HG03354 (cell line): ENCODE measurements around the gene PEAR1.

Experiments used
- ATAC-seq: cut with Tn5 transposase; IDR thresholded peaks from one replicate; pipeline ENCODE4 v1.9.1; 2021; ENCODE audit warnings: mild to moderate bottlenecking; ENCODE audit not compliant: unreplicated experiment, poor library complexity, severe bottlenecking

Gene PEAR1

DNA sequence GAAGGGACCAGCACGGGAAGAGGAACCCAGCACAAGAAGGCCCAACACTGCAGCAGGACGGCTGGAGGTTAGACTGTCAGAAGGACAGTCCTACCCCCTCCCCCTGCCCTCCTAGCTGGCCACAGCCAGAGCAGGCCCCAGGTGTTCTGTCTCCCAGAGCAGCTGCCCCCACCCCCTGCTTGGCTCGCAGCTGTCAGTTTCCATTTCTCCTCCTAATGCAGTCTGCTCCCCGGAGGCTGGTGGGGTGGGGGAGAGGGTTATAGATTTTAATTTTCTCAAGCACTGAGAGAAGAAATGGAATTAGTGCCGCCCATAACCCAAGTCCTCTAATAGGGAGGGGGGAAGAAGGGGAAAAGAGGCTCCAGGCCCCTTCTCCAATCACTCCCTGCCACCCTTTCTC is 13.0 kb upstream of the PEAR1 start:
- no peak for ATAC-seq

DNA sequence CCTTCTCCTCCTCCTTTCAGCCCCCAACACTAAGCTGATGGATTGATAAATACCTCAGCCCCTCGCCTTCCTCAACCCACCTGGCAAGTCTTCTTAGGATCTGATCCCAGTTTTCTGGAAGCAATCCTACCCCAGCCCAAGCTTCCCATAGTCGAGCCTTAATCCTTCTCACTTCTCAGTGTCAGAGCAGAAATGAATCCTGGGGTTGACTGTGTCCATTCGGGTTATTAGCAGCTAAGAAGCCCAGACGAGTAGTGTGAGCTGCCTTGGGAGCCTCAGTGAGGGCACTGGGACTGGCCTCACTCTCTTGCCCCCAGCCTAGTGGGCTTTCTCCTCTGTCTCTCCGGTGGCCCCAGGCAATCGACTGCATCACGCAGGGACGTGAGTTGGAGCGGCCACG is 12.4 kb upstream of the PEAR1 start:
- no peak for ATAC-seq

DNA sequence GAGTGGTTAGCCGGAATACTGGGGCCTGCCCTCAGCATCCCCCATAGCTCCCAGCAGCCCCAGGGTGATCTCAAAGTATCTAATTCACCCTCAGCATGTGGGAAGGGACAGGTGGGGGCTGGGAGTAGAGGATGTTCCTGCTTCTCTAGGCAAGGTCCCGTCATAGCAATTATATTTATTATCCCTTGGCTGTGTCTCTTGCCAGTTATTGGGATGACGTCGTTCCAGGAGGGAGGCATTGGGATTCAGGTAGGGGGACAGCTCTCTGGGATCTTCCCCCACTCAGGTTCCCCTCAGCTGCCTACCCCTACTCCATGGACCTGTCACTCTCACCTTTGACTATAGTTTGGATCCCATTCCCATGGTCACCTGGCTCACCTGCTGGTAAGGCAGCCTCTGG is 11.9 kb upstream of the PEAR1 start:
- no peak for ATAC-seq

DNA sequence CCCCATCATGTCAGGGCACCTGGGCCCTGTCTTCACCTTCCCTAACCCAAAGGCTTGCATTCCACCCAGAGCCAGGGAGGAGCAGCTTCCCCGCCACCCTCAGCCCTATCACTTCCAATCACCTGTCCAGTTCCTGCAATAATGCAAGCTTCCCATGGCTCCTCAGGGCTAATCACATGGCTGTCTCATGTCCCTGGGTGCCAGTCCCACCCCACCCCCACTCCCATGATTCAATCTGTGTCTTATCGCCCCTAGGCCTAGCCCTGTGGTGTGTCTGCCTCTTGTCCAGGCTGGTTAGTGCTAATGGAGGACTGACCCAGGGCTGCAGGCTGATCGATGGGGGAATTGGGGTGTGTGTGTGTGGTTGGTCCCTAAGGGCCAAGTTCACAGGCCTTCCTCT is 11.0 kb upstream of the PEAR1 start:
- no peak for ATAC-seq

DNA sequence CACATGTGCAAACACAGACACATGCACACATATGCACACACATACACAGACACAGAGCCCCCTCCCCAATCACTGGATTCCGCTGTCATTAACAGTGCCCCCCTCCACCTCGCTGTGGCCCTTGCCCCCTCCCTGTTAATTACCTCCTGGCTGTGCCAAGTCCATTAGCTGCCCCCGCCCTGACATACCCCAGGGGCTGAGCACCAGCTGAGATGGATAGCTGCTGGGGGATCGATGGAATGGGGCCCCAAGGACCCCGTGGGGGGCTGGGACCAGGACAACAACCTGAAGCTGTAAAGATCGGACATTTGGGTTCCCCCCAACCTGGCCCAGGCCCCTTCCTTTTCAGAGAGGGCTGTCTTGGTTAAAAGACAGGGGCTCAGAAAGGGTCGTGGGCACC is 9.6 kb upstream of the PEAR1 start:
- ATAC-seq, result no peak

DNA sequence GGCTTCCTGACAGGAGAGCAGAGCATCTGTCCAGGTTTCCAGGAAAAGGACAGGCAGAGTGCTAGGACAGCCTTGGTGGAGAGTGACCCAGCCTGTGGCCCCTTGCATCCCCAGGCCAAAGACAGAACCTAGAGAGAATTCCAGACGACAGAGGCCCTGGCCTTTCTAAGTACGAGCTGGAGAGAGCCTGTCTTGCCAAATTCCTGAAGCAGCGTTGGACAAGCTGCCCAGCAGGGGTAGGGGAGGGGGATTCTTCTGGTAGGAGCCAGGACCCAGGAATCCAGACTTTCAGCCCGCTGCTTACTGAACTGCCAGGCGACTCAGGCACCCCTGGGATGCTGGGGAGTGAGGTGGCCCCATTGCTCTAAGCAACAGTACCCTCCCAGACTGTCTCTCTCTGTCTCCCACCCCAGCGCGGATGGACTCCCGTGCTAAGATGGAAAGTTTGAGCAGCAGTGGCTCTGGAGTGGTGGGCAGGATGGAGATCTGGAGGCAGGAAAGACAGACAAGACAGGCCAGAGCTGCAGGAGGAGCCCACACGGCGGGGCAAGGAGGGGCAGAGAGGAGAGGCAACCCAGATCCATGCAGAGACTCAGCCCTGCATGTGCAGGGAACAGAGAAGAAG is 8.8 kb upstream of the PEAR1 start:
- ATAC-seq, result no peak

DNA sequence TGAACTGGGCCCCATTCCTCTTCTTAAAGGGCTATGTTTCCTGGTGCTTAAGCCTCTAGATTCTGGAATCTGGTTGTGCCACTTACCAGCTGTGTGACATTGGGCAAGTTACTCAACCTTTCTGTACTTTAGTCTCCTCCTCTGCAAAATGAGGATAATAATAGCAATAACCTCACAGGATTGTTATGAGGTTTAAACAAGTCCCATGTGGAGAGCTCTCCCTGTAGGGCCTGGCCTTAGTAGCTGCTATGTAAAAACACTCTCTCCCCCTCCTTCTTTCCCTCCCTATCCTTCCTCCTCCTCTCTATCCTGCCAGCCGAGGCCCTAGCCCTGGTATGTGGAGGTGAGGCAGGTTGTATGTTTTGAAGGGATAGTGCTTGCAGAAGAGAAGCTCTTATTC is 8.2 kb upstream of the PEAR1 start:
- no peak for ATAC-seq

DNA sequence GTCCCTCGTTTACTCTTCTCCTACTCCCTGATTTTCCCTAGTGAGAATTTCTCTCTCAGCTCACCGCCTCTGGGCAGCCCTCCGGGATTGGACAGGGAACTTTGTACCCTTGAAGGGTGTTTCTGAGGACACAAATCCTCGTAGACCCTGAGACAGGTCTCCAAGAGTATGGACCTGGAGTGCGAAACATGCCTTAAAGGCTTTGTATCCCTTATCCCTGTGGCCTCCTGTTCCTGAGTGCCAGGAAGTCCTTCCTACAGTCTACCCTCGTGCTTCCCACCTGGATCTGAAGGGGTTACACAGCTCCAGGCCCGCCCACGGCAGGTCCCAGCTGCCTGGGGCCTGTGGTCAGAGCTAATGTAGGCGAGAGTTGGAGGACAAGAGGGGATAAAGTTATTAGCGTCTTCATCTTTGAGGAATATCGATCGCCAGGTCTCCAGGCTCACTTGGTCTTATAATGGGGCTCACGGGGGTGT is 7.6 kb upstream of the PEAR1 start:
- no peak for ATAC-seq

DNA sequence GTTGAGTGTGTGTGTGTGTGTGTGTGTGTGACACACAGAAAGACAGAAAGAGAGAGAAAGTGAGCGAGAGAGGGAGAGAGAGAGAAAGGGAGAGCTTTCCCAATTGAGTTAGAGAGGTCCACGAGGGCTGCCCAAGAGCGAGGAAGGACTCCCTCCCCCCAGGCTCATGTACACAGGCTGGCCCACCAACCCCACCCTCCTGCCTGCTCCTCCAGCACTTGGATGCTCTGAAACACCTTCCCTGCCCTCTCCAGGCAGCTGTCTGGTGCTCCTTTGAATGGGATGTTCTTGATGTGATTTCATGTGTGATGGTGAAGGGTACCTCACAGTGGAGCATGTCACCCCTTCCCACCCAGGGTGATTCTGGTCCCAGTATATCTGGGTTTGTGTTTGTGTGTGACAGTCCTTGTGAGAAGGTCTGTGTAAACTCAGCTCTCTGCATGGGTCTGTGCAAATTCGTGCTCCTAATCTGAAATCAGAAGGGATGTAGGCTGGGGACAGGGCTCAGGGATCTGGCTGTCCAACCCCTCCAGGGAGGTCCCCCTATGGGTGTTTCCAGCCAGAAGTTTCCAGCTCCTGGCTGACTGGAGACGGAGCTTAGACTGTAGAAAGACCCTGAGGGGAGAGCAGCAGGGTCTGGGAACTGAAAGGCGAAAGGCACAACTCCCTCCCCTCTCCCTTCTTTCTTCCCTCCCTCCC is 6.8 kb upstream of the PEAR1 start:
- ATAC-seq, result no peak

DNA sequence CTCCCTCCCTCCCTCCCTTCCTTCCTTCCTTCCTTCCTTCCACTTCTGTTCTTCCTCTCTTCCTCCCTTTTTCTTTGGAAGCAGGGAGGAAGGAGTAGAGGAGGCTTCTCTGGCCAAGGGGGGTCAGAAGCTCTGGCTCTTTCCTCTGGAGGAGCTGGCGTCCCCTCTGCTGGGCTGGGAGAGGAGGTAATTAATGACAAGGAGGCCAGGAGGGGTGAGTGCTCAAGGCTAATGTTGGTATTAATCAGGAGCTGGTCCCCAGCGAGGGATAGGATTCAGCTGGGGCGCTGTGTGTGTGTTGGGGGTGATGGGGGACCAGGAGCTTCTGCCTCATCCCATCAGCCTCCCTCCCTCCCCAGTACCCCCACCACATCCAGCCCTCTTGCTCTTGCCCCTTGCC is 6.2 kb upstream of the PEAR1 start:
- no peak for ATAC-seq

DNA sequence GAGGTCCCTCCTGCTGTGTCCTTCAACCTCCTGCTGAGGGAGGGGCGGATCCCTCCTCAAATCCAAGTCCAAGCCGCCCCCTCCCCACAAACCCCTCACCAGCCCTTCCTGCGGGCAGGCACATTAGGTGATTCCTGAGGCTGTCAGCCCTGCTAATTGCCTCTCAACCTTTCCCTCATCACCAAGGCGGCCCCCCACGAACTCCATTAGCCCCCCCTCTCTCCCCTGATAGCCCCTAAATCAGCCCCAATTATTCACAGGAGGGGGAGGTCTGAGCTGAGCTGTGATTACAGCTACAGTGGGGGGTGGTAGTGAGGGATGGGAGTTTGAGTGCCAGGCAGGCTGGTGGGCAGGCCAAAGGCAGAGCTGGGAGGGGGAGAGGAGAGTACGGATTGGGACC is 5.8 kb upstream of the PEAR1 start:
- no peak for ATAC-seq

DNA sequence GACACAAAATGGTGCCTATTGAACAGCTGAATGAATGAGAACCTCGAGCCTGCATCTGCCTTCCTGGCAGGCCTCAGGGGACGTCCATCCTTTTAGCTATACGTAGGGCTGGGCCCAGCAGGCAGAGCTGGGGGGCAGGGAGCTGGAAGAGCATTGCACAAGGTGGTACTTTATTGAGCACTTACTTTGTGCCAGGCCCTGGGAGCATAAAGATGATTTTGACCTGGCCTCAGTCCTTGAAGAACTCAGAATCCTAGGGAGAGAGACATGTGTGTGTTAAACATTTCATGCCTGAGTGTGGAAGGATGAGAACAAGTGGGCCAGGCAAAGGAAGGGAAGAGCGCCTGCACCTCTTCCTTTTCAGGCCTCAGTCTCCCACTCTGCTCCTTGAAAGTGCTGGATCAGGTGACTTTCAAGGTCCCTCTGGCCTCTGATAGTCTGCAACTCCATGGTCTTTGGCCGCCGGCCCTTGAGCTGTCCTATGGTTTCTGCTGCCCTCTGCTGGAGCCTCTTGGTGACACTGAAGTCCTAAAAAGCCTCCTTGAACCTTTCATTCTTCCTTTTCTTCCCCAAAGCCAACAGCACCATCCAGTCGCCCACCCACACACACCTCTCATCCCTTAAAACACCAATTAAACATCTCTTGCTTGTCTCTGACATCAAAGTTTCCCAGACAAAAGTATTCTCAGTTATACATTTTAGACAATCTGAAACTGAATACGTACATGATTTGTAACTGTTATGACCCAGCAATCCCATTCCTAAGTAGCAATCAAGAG is 3.5 kb upstream of the PEAR1 start:
- no peak for ATAC-seq

DNA sequence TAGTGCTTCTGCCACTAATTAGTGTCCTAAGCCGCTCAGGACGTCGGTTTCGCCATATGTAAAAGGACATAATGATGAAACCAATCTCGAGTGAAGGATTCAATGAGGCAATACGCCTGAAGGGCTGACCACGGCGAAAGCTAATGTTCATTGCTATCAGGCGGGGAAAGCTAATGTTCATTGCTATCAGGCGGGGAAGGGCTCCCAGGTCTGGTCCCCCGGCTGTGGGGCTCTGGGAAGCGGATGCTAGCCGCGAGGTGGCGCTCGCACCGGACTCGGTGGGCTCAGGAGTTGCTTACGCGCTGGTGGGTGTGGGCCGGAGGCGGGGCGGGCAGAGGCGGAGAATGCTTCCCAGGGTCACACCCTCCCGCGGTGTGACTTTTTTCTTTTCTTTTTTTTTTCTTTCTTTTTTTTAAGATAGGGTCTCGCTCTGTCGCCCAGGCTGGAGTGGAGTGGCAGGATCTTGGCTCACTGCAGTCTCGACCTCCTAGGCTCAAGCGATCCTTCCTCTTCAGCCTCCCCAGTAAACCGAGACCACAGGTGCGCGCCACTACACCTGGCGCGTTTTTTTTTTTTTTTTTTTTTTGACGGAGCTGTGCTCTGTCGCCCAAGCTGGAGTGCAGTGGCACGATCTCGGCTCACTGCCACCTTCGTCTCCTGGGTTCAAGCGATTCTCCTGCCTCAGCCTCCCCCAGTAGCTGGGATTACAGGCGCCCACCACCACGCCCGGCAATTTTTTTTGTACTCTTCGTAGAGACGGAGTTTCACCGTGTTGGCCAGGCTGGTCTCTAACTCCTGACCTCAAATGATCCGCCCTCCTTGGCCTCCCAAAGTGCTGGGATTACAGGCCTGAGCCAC is 1.1 kb upstream of the PEAR1 start:
- peak; percentile 83 for ATAC-seq

DNA sequence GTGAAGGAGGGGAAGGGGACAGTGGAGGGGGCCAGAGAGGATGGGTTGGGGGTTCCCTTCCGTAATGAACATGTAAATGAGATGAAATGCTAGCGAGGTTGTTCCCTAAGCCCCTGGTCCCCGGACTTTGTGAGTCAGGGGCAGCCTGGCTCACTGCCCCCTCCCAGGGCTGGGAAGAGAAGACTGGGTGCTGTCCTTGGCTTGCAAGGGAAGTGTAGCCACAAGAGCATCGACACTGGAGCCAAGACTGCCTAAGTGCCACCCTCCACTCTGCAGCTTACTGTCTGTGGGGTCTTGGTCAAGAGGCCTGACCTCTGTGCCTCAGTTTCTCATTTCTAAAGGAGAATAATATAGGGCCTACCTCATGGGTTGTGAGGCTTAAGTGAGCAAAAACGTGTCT is 483 bp downstream of the PEAR1 start:
- ATAC-seq, result no peak

DNA sequence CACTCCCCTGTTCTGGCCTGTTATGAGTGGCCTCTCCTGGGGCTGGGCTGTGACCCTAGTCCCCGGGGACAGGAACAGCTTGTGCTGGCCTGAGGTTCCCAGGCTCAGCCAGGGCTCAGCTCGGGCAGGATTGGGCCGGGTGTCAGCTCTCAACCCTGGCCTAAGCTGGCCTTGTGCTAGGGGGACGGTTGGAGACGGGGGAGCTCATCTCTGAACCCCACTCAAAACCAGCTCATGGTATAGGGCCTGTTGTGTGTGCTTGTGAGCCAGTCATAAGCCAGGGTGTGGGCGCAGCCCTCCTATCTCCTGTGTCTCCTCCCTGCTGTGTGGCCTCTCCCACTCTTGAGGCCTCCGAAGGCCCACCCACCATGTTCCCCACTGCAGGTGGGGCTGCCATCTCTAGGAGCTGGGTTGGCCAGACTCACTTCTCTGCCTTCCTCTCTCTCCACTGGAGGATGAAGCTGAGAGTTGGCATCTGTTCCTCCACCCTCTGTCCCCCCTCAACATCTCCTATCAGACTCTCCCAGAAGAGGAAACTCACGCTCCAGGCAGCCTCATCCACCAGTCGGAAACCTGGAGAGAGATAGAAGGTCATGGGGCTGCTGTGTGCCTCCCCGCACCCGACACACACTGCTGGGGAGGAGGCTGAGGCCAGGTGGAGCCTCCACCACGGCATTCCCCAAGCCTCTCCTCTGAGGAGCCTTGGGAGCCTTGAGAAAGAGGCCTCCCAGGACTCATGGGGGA is 1.4 kb downstream of the PEAR1 start:
- no peak for ATAC-seq

DNA sequence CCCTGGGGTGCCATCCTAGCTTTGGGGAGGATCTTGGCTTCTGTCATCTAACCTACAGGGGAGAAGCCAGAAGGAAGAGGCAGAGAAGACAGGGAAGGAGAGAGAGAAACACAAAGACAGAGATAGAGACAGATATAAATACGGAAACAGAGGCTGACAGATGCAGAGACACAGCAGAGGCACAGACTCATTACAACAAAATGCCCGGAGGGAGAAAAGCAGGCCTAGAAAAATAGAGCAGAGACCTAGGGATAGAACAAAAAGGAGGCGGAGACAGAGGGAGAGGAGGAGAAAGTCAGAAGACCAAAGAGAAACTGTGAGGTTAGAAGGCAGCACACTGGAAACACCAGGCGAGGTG is 1.9 kb downstream of the PEAR1 start:
- no peak for ATAC-seq

DNA sequence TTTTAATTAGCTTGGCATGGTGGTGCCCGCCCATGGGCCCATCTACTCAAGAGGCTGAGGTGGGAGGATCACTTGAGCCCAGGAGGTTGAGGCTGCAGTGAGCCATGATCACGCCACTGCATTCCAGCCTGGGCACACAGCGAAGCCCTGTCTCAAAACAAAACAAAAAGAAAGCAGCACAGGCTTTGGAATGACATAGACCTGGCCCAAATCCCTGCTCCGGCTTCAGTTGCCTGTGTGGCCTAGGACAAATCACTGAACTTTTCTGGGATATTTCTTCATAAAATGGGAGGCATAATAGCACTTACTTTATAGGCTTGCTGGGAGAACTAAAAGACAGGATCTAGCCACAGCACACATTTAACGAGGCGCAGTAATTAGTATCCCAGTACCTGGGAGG is 2.4 kb downstream of the PEAR1 start:
- no peak for ATAC-seq

DNA sequence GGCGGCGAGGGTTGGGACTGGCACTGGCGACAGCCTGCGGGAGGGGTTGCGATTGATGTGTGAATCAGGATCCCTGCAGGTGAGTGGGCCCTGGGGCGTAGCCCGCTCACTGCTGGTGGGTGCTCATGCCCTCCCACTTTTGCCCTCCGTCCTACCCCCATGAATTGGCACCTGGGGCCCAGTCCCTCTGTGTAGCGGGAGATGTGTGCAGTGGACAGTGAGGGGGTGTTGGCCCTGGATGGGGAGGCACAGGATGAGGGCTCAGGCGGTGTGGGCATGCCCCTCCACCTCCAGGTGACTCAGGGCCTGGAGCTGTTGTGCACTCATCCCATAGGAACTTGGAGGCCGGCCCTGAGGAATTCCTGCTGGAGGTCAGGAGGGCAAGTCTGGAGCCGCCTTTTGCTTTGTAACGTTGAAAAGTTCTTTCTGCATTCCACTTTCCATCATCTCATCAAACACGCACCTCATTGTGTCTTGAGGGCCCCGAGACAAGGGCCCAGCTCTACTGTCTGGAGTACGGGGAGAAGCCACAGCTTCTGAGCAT is 3.0 kb downstream of the PEAR1 start:
- ATAC-seq, result no peak

DNA sequence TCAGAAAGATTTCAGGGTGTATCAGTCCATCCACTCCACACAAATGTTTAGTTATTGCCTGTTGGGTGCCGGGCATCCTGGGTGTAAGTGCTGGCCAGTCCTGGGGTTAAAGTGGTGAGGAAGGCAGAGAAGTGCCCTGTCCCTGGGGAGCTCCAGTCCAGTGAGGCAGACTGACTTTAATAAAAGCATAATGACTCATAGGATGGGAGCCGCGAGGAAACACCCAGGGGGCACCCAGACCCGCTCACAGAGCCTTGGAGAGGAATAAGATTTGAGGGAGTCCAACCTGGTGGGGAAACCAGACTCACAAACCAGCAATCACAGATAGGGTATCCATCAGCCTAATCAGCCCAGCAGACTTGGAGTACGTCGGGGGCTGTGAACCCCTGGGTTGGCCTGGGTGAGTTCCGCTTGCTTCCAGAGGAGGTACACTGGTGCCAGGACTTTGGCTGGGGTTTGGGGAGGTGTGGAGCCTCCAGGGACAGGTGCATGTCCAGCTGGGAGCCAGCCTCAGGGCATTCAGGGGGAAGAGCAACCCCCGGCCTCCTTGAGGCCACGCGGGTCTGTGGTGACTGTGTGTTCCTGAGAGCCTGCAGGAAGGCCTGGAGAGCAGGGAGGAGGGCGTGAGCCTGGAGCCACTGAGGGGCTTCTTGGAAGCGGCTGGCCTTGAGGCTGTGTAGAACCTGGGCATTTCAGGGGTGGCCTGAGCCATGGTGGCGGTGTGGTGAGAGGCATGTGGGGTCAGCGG is 3.7 kb downstream of the PEAR1 start:
- no peak for ATAC-seq
